GM12873 (cell line): ENCODE measurements around the gene OTOF.

Experiments
- CTCF ChIP-seq: IDR thresholded peaks from 2 replicates; pipeline ENCODE4 v1.5.1; 2012; ENCODE audit warnings: low read depth, mild to moderate bottlenecking, moderate library complexity, low read length, control low read depth; ENCODE audit not compliant: insufficient read depth; ENCODE audit errors: missing control alignments

OTOF gene

GRCh38 chr2:26451700-26452099 lies 26.2 kb downstream of the OTOF start:
- no peak for TF ChIP-seq CTCF

GRCh38 chr2:26450031-26450635 lies 27.8 kb downstream of the OTOF start:
- no peak for TF ChIP-seq CTCF

- no peak for TF ChIP-seq CTCF
These were observed 28.5 kb downstream of the OTOF start for GRCh38 chr2:26449278-26450030.

DNA sequence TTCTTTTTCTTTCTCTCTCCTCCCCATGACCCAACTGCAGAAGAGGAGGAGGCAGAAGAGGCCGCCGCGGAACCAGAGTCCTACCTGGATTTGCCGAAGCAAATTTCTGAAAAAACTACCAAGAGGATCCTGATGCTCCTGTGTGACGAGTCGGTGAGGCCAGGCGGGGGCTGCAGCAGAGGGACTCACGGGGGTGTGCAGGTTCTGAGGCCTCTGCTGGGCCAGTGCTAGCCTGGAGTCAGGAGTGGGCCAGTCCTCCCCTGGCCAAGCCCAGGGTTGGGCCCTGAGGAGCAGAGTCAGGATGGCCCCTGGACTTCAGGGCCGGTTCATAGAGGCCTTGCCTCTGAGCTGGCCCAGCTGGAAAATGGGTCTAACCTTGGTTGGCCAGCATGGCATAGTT lies 29.3 kb downstream of the OTOF start:
- no peak for TF ChIP-seq CTCF

GRCh38 chr2:26444236-26444635 lies 33.7 kb downstream of the OTOF start:
- TF ChIP-seq CTCF: no peak

DNA sequence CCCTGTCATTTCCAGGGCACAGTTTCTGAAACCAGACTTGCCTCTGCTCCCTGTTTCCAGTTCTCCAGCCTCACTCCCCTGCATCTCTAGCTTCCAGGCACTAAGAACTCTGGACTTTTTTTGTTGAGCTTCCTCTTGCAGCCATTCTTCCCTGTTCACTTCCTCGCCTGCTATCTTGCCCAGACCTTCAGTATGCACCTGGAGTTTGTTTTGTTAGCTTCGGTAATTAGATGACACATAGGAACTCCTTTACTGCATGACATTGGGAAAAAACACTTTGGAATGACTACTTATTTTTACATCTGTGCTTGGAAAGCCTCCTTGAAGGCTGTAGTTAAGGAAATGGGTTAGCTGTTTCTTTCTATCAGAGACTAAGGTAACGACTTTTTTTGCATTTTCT lies 35.2 kb downstream of the OTOF start:
- no peak for TF ChIP-seq CTCF

- no peak for TF ChIP-seq CTCF
These were observed 35.6 kb downstream of the OTOF start for GRCh38 chr2:26442301-26442700.
